BJ (cell line): Measurements from ENCODE around the gene SLC1A3. TPM values are rescaled to one million over a fixed set of nuclear protein-coding genes. Genes with fewer than 3 reads are reported as not detected.

Source experiments
- CTCF ChIA-PET: fragments of 350-600 bp; formaldehyde crosslinking; extraction: SDS; loops from one replicate; lab custom pipeline; 2021; ENCODE audit warnings: antibody characterized with exemption, inconsistent platforms; lab: Yijun Ruan, JAX
- POLR2A ChIA-PET: fragments of 300-600 bp; sonication (Branson Sonifier 250); formaldehyde crosslinking; extraction: SDS; loops from one replicate; lab custom pipeline; 2021; ENCODE audit warnings: antibody characterized with exemption; lab: Charles Lee
- DNase-seq: peaks from one replicate; pipeline ENCODE4 v3.0.0-alpha.2; 2011; ENCODE audit warnings: low read depth
- H3K27me3 ChIP-seq: 2 replicates; pipeline ENCODE4 v1.6.0; 2011; ENCODE audit warnings: low read length; ENCODE audit not compliant: control insufficient read depth, insufficient read depth
- H3K36me3 ChIP-seq: 2 replicates; pipeline ENCODE4 v1.5.1; 2011; ENCODE audit warnings: low read length; ENCODE audit not compliant: control insufficient read depth, insufficient read depth
- H3K4me3 ChIP-seq: 2 replicates; pipeline ENCODE4 v1.5.1; 2011; ENCODE audit warnings: low read depth, mild to moderate bottlenecking, control low read depth, low read length
- CTCF ChIP-seq: IDR thresholded peaks from 2 replicates; pipeline ENCODE4 v1.5.1; 2011; ENCODE audit warnings: low read depth, mild to moderate bottlenecking, control low read depth, inconsistent platforms, low read length, moderate library complexity; ENCODE audit not compliant: insufficient read depth
- polyA plus RNA-seq: library from polyadenylated mRNA; depleted of rRNA; stranded (reverse); fragments of >200 nt; gene quantifications from 2 replicates; pipeline ENCODE4 v1.2.3, GENCODE V29; 2011

SLC1A3 gene
- polyA plus RNA-seq, 1 experiment: 0.54 TPM

DNA sequence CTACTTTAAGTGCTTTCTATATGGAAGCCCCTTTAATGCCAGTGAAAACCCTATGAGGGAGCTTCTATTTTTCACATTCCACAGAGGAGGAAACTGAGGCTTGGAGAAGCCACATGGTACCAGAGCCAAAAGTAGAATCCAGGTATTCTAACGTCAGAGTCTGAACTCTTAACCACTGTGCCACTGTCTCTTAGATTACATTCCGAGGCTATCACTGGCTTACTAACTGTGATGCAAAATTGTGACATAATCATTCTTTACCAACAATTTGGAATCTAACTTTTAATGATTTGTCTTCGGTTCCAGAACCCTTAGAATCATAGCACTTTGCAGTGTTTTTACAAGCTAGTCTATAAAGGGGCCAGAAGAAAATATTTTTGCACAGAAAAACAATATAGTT lies 59.2 kb downstream of the SLC1A3 start:
- TF ChIP-seq CTCF: no peak
- H3K36me3 ChIP-seq: no peaks in the 10 kb centered on the region
- CTCF ChIA-PET: no interaction called here

GRCh38 chr5:36666274-36666673 lies 59.9 kb downstream of the SLC1A3 start:
- no peak for DNase-seq
- H3K4me3 ChIP-seq: no peak overlapping the region
- TF ChIP-seq CTCF: no peak
- POLR2A ChIA-PET: no interaction called here
- H3K27me3 ChIP-seq: no peaks in the 10 kb centered on the region
- no peaks in the 10 kb centered on the region for H3K36me3 ChIP-seq
- CTCF ChIA-PET: no interaction called here

More for the DNA sequence above, 59.2 kb downstream of the SLC1A3 start:
- DNase-seq: no peak
- H3K4me3 ChIP-seq: no peak overlapping the region
- POLR2A ChIA-PET: no interaction called here
- no peaks in the 10 kb centered on the region for H3K27me3 ChIP-seq

- H3K4me3 ChIP-seq: no peak overlapping the region
- CTCF ChIA-PET: no interaction called here
- no peaks in the 10 kb centered on the region for H3K36me3 ChIP-seq
- DNase-seq: no peak
- POLR2A ChIA-PET: no interaction called here
- H3K27me3 ChIP-seq: no peaks in the 10 kb centered on the region; the same call in 1 of the 2 replicates
- TF ChIP-seq CTCF: no peak
Observed at GRCh38 chr5:36666986-36667385, 60.6 kb downstream of the SLC1A3 start.

DNA sequence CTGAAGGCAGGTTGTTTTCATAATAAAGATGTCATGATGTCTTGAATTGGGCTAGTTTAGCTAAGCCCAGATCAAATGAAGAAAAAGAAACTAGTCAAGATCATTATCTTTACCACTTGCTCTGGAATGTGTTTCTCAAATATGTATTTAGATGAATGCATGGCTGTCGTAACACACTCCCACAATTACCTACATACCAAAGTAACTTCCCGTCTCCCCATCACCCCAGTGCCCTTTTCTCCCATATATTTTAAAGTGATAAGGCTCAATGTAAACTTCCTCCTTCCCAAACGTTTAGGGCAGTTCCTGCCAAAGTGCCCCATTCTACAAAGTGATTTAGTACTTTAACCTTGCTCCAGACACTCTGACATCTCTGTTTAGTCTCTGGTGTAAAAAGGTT lies 61.4 kb downstream of the SLC1A3 start:
- no peak overlapping the region for H3K4me3 ChIP-seq
- POLR2A ChIA-PET: no interaction called here
- H3K36me3 ChIP-seq: no peaks in the 10 kb centered on the region
- no peak for DNase-seq
- no peaks in the 10 kb centered on the region; the same call in 1 of the 2 replicates for H3K27me3 ChIP-seq
- TF ChIP-seq CTCF: no peak
- CTCF ChIA-PET: interaction anchor here (0.9 kb wide), 1 partner anchor 15 kb away, joined by 3 read pairs; no protein-coding TSS in a partner anchor

GRCh38 chr5:36669015-36669651 lies 62.7 kb downstream of the SLC1A3 start:
- ChIA-PET CTCF (interaction anchor here (0.9 kb wide), 1 partner anchor 14 kb away, joined by 3 read pairs; no protein-coding TSS in a partner anchor), POLR2A (no interaction called here)
- TF ChIP-seq CTCF: no peak
- DNase-seq: no peak
- Histone ChIP-seq H3K36me3 (no peaks in the 10 kb centered on the region), H3K4me3 (no peak overlapping the region), H3K27me3 (no peaks in the 10 kb centered on the region; the same call in 1 of the 2 replicates)
